ENCODE data around the gene POLR3E.
"Not testable (repeated sequence)": the region's sequence is repeated elsewhere in the genome, so short reads cannot be mapped to it uniquely, and the experiment has no call there.

Gene POLR3E

GRCh38 chr16:22292320-22292719 lies 4.9 kb upstream of the POLR3E start:
- no peak for DNase-seq

- no peak for DNase-seq
These were observed 3.8 kb upstream of the POLR3E start for GRCh38 chr16:22293137-22294106.

GRCh38 chr16:22296225-22297113 lies 740 bp upstream of the POLR3E start:
- peak; percentile 12 for DNase-seq

- peak; percentile 72 for DNase-seq
These were observed 893 bp downstream of the POLR3E start for GRCh38 chr16:22297871-22298733.

GRCh38 chr16:22299036-22299435 lies 1.8 kb downstream of the POLR3E start:
- DNase-seq, result no peak

- no peak for DNase-seq
These were observed 3.3 kb downstream of the POLR3E start for GRCh38 chr16:22300427-22301071.

- DNase-seq, result not testable (repeated sequence)
These were observed 4.2 kb downstream of the POLR3E start for GRCh38 chr16:22301423-22301822.

GRCh38 chr16:22302776-22303363 lies 5.7 kb downstream of the POLR3E start:
- no peak for DNase-seq

GRCh38 chr16:22304411-22304810 lies 7.2 kb downstream of the POLR3E start:
- no peak for DNase-seq

- no peak for DNase-seq
These were observed 9.6 kb downstream of the POLR3E start for GRCh38 chr16:22306788-22307187.

GRCh38 chr16:22307838-22308237 lies 10.6 kb downstream of the POLR3E start:
- DNase-seq, result no peak

GRCh38 chr16:22308824-22309520 lies 11.8 kb downstream of the POLR3E start:
- no peak for DNase-seq

GRCh38 chr16:22311520-22311919 lies 14.3 kb downstream of the POLR3E start:
- no peak for DNase-seq

GRCh38 chr16:22312897-22313781 lies 15.9 kb downstream of the POLR3E start:
- DNase-seq, result no peak

GRCh38 chr16:22313876-22314470 lies 16.8 kb downstream of the POLR3E start:
- no peak for DNase-seq

GRCh38 chr16:22314661-22315626 lies 17.7 kb downstream of the POLR3E start:
- no peak for DNase-seq

- DNase-seq, result no peak
These were observed 18.8 kb downstream of the POLR3E start for GRCh38 chr16:22315979-22316378.

GRCh38 chr16:22316411-22316811 lies 19.2 kb downstream of the POLR3E start:
- DNase-seq, result no peak

Data from effector CD8-positive, alpha-beta T cell (primary cell).